ENCODE measurements around the gene MACROD2. TPM values are rescaled to one million over a fixed set of nuclear protein-coding genes. Genes with fewer than 3 reads are reported as not detected.

The MACROD2 gene
- total RNA-seq, 1 experiment from 2014 or later, result 1.6 TPM

GRCh38 chr20:15240801-15241200 is 1245.5 kb downstream of the MACROD2 start:
- WGBS (ENCODE audit: extremely low coverage, insufficient read length, low lambda C conversion rate), result no CpG with 5 or more reads among the region's 1 CpG
- H3K23ac ChIP-seq (ENCODE audit: insufficient read length, low read depth, low read length), result no peak overlapping the region
- no peak overlapping the region for H2AK5ac ChIP-seq (ENCODE audit: insufficient read length, low read length)
- H3K79me1 ChIP-seq (ENCODE audit: insufficient read depth, low read depth, low read length, poor library complexity, severe bottlenecking), result no peaks in the 10 kb centered on the region
- no peak for TF ChIP-seq CTCF (conservative IDR thresholded peaks at IDR 0.05)
- no peak for DNase-seq
- no peak overlapping the region for H4K91ac ChIP-seq (ENCODE audit: insufficient read length, low read depth, low read length)
- H3K27ac Mint-ChIP-seq, result no peak overlapping the region
- no peak overlapping the region for H2BK15ac ChIP-seq (ENCODE audit: low read depth, low read length)
- H3T11ph ChIP-seq (ENCODE audit: low read length), result no peak overlapping the region
- no peak overlapping the region for H3K18ac ChIP-seq (ENCODE audit: insufficient read length, low read depth, low read length)
- no peaks in the 10 kb centered on the region for H3K23me2 ChIP-seq (ENCODE audit: insufficient read length, low read depth, low read length, poor library complexity, severe bottlenecking)
- no peak overlapping the region for H2BK20ac ChIP-seq (ENCODE audit: low read depth, low read length, poor library complexity, severe bottlenecking)
- H3K27me3 ChIP-seq (ENCODE audit: insufficient read depth, low read length), result no peaks in the 10 kb centered on the region
- no peaks in the 10 kb centered on the region for H3K9me3 ChIP-seq (ENCODE audit: control insufficient read depth, low read depth, low read length)
- no peaks in the 10 kb centered on the region for H4K20me1 ChIP-seq (ENCODE audit: control insufficient read depth, insufficient read depth, insufficient read length)
- no peak overlapping the region for H4K8ac ChIP-seq (replicated peaks; ENCODE audit: insufficient read length, low read depth, low read length)
- H2BK120ac ChIP-seq (ENCODE audit: low read depth, low read length, poor library complexity, severe bottlenecking), result no peak overlapping the region
- no peaks in the 10 kb centered on the region for H3K27me3 Mint-ChIP-seq (ENCODE audit: low read depth)
- H2AFZ ChIP-seq (ENCODE audit: low read length), result no peak overlapping the region
- H3K27ac ChIP-seq (ENCODE audit: insufficient read length, low read depth, low read length), result no peak overlapping the region
- H3K9ac ChIP-seq (ENCODE audit: extremely low read depth, insufficient read length, low read length), result no peak overlapping the region
- no peaks in the 10 kb centered on the region for H3K9me3 Mint-ChIP-seq
- H3K14ac ChIP-seq (ENCODE audit: insufficient read depth, low read length), result no peak overlapping the region
- no peaks in the 10 kb centered on the region for H3K36me3 Mint-ChIP-seq (ENCODE audit: insufficient read depth in 1 of 3, low read depth in 3 of 3)
- no peak overlapping the region for H2BK5ac ChIP-seq (ENCODE audit: insufficient read length, low read length)
- no peaks in the 10 kb centered on the region for H3K79me2 ChIP-seq (ENCODE audit: insufficient read depth, low read length)
- H3K4me1 ChIP-seq (ENCODE audit: insufficient read depth, low read length), result no peaks in the 10 kb centered on the region
- H3K4me2 ChIP-seq (ENCODE audit: insufficient read depth, insufficient read length, low read length), result no peak overlapping the region
- H3K56ac ChIP-seq (ENCODE audit: insufficient read length, low read depth, low read length), result no peak overlapping the region
- no peak overlapping the region for H3K4me3 Mint-ChIP-seq
- H3K4me1 Mint-ChIP-seq, result peaks cover 0 to 2% of the 10 kb centered on the region in 2 experiments; a peak in 1 of 4 replicates
- no peak overlapping the region for H4K5ac ChIP-seq (ENCODE audit: insufficient read length, low read depth, low read length)
- H3K4ac ChIP-seq (ENCODE audit: low read depth, low read length), result no peak overlapping the region
- H2BK12ac ChIP-seq (ENCODE audit: insufficient read length, low read depth, low read length), result no peak overlapping the region

Measured in H9 (cell line).